Breast epithelium (tissue), 4 donors: Measurements from ENCODE around the gene PDZRN3. TPM values are rescaled to one million over a fixed set of nuclear protein-coding genes. Genes with fewer than 3 reads are reported as not detected.

Source experiments
- DNase-seq, 2 donors: peaks; one replicate each; pipeline ENCODE4 v3.0.0-alpha.2; 2019; ENCODE audit warnings: low spot score in 2 of 2
- H3K27ac ChIP-seq, 2 donors: fragments of 200-600 bp; sonication (generic) in 1 of 2; one replicate each; pipeline ENCODE4 v1.5.1; 2016 to 2019; ENCODE audit warnings: mild to moderate bottlenecking in 1 of 2
- H3K27me3 ChIP-seq, 2 donors: fragments of 200-600 bp; sonication (generic) in 1 of 2; one replicate each; pipeline versions ENCODE4 v1.5.1 to v1.6.0; 2017 to 2019; ENCODE audit warnings: control low read depth in 1 of 2, mild to moderate bottlenecking in 1 of 2
- H3K36me3 ChIP-seq: fragments of 200-600 bp; one replicate; pipeline ENCODE4 v1.5.1; 2019
- H3K4me1 ChIP-seq, 2 donors: fragments of 200-600 bp; sonication (generic); one replicate each; pipeline ENCODE4 v1.5.1; 2016 to 2019; ENCODE audit warnings: control low read depth in 1 of 2
- H3K4me3 ChIP-seq, 3 donors: fragments of 200-600 bp; sonication (generic); 1 replicate in 2 of 3; 2 replicates in 1 of 3; pipeline ENCODE4 v1.5.1; 2016 to 2019; ENCODE audit warnings: mild to moderate bottlenecking in 3 of 3, moderate library complexity in 2 of 3
- H3K9me3 ChIP-seq, 2 donors: fragments of 200-600 bp; sonication (generic) in 1 of 2; one replicate each; pipeline ENCODE4 v1.5.1; 2016 to 2019; ENCODE audit warnings: control low read depth in 1 of 2
- POLR2A ChIP-seq: fragments of 450-650 bp; IDR thresholded peaks from one replicate; pipeline ENCODE4 v1.6.1; 2016; ENCODE audit warnings: antibody characterized with exemption, mild to moderate bottlenecking, moderate library complexity
- POLR2AphosphoS5 ChIP-seq, 3 donors: sonication (generic); formaldehyde crosslinking; IDR thresholded peaks; one replicate each; pipeline ENCODE4 v1.6.1; 2017; ENCODE audit warnings: antibody characterized with exemption in 3 of 3
- intact Hi-C: fragments of 100-400 bp; cut with DNase I; formaldehyde crosslinking; loops from one replicate; pipeline ENCODE4 v1.15.1; 2023; ENCODE audit warnings: low total_unique reads
- total RNA-seq, 3 donors: library from RNA; depleted of rRNA; stranded (reverse); fragments of >200 nt; gene quantifications; one replicate each; pipeline ENCODE4 v1.1.0, GENCODE V29; 2016
- TF ChIP-seq, protein P1 (sequence below), 3 donors: fragments of 450-650 bp; IDR thresholded peaks; one replicate each; pipeline ENCODE4 v1.5.1; 2016 to 2017; ENCODE audit warnings: antibody characterized with exemption in 3 of 3, mild to moderate bottlenecking in 3 of 3, moderate library complexity in 3 of 3

PDZRN3 gene
- total RNA-seq, 3 donors from 2014 or later: 36.0 to 79.6 (median 37.6) TPM

DNA sequence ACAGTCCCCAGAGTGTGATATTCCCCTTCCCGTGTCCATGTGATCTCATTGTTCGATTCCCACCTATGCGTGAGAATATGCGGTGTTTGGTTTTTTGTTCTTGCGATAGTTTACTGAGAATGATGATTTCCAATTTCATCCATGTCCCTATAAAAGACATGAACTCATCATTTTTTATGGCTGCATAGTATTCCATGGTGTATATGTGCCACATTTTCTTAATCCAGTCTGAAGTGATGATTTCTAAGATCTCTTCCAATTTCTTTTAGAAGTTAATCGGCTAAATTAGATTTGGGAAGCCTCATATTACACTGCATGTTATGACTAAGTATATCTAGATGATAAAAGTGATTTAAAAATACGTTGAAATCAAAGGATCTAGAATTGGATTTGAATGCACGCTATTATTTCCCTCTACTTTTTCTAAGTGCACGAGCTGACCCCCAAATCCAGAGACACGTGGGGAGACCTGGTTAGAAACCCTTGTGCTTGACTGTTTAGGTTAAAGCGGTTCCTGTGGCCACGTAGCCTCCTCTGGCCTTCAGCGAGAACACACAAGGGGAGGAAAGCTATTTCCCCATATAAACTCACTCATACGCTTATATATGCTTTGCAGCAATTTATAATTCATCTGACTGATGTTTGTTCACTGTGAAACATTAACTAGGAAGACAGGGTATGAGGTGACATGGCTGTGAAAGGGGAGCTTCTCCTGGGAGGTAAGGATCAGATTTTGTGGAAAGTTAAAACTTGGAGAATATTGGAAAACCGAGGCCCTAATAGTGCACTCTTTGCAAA, 243.8 kb downstream of the PDZRN3 start:
- TF ChIP-seq, protein P1, sequence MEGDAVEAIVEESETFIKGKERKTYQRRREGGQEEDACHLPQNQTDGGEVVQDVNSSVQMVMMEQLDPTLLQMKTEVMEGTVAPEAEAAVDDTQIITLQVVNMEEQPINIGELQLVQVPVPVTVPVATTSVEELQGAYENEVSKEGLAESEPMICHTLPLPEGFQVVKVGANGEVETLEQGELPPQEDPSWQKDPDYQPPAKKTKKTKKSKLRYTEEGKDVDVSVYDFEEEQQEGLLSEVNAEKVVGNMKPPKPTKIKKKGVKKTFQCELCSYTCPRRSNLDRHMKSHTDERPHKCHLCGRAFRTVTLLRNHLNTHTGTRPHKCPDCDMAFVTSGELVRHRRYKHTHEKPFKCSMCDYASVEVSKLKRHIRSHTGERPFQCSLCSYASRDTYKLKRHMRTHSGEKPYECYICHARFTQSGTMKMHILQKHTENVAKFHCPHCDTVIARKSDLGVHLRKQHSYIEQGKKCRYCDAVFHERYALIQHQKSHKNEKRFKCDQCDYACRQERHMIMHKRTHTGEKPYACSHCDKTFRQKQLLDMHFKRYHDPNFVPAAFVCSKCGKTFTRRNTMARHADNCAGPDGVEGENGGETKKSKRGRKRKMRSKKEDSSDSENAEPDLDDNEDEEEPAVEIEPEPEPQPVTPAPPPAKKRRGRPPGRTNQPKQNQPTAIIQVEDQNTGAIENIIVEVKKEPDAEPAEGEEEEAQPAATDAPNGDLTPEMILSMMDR (IDR thresholded peaks at IDR 0.05): no peak
- TF ChIP-seq POLR2A (no peak), POLR2AphosphoS5 (IDR thresholded peaks at IDR 0.05) (no peak)
- no peak overlapping the region for H3K27ac ChIP-seq
- no peak for DNase-seq
- no peak overlapping the region for H3K4me3 ChIP-seq
- no peaks in the 10 kb centered on the region for H3K9me3 ChIP-seq
- no peaks in the 10 kb centered on the region for H3K36me3 ChIP-seq
- H3K27me3 ChIP-seq: no peaks in the 10 kb centered on the region
- intact Hi-C loops: no loop called here
- H3K4me1 ChIP-seq: no peaks in the 10 kb centered on the region

- Histone ChIP-seq H3K4me1 (no peaks in the 10 kb centered on the region), H3K9me3 (no peaks in the 10 kb centered on the region), H3K4me3 (no peak overlapping the region), H3K36me3 (no peaks in the 10 kb centered on the region), H3K27me3 (no peaks in the 10 kb centered on the region), H3K27ac (no peak overlapping the region)
- TF ChIP-seq POLR2AphosphoS5 (IDR thresholded peaks at IDR 0.05) (no peak), POLR2A (no peak)
- TF ChIP-seq, protein P1 (IDR thresholded peaks at IDR 0.05): no peak
- no peak for DNase-seq
- intact Hi-C loops: no loop called here
Observed at GRCh38 chr3:73379465-73379864, 245.3 kb downstream of the PDZRN3 start.

DNA sequence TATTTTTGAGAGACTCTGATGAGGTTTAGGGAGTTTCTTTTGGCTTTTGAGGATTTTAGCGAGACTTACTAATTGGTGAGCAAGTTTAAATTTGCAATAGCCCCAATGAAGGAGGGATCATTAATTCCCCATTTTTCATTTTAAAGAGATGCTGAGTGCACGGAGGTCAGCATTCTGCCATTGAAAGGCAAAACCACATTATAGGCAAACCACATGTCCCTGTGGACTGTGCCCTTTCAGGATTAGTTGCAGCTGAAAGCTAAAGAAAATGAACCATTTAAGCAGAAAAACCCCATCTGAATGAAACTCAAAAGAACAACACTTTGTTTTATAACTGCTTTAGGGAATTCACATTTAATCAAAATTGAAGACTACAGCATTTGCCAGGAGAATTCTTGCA, 246.5 kb downstream of the PDZRN3 start:
- Histone ChIP-seq H3K27me3 (no peaks in the 10 kb centered on the region), H3K9me3 (peaks cover 0 to 7% of the 10 kb centered on the region in 2 donors), H3K36me3 (no peaks in the 10 kb centered on the region), H3K27ac (no peak overlapping the region), H3K4me3 (no peak overlapping the region), H3K4me1 (no peaks in the 10 kb centered on the region)
- TF ChIP-seq, protein P1 (IDR thresholded peaks at IDR 0.05): no peak
- TF ChIP-seq POLR2AphosphoS5 (IDR thresholded peaks at IDR 0.05) (no peak), POLR2A (no peak)
- intact Hi-C loops: no loop called here
- DNase-seq: no peak

GRCh38 chr3:73365756-73366397, 258.9 kb downstream of the PDZRN3 start:
- no peak overlapping the region for H3K4me3 ChIP-seq
- no peaks in the 10 kb centered on the region for H3K9me3 ChIP-seq
- H3K4me1 ChIP-seq: no peaks in the 10 kb centered on the region
- peak overlapping the region; percentile 38 to 65 for H3K27ac ChIP-seq
- intact Hi-C loops: no loop called here
- no peaks in the 10 kb centered on the region for H3K27me3 ChIP-seq
- no peaks in the 10 kb centered on the region for H3K36me3 ChIP-seq
- DNase-seq: peak in 1 of 2 donors; percentile 64
- peak in 1 of 3 donors; percentile 26 for TF ChIP-seq POLR2AphosphoS5 (IDR thresholded peaks at IDR 0.05)
- TF ChIP-seq, protein P1 (IDR thresholded peaks at IDR 0.05): no peak
- no peak for TF ChIP-seq POLR2A

DNA sequence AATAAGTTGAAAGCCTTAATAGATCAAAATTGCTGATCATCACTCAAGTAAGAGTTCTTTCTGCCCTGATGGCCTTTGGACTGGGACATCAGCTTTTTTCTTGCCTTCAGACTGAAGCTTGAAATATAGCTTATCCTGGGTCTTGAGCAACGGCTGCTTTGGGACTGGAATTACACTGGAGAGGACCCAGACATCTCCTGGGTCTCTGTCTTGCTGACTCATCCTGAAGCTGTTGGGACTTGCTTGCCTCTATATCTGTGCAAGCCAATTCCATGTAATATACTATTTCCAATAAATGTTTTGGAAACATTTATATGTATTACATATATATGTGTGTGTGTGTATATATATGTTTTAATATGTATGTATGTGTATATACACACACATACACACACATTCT, 260.2 kb downstream of the PDZRN3 start:
- Histone ChIP-seq H3K27me3 (no peaks in the 10 kb centered on the region), H3K4me1 (no peaks in the 10 kb centered on the region), H3K27ac (no peak overlapping the region), H3K36me3 (no peaks in the 10 kb centered on the region), H3K4me3 (no peak overlapping the region), H3K9me3 (no peaks in the 10 kb centered on the region)
- intact Hi-C loops: no loop called here
- DNase-seq: no peak
- TF ChIP-seq, protein P1 (IDR thresholded peaks at IDR 0.05): no peak
- TF ChIP-seq POLR2AphosphoS5 (IDR thresholded peaks at IDR 0.05) (no peak), POLR2A (no peak)
